Medulla oblongata (tissue), 1 donor: ENCODE measurements around the gene DPCD.

Source experiments
- DNase-seq: peaks from one replicate; pipeline ENCODE4 v3.0.0-alpha.2; 2015; ENCODE audit errors: extremely low spot score

The DPCD gene

GRCh38 chr10:101567165-101568006 is 20.7 kb upstream of the DPCD start:
- DNase-seq, result no peak

DNA sequence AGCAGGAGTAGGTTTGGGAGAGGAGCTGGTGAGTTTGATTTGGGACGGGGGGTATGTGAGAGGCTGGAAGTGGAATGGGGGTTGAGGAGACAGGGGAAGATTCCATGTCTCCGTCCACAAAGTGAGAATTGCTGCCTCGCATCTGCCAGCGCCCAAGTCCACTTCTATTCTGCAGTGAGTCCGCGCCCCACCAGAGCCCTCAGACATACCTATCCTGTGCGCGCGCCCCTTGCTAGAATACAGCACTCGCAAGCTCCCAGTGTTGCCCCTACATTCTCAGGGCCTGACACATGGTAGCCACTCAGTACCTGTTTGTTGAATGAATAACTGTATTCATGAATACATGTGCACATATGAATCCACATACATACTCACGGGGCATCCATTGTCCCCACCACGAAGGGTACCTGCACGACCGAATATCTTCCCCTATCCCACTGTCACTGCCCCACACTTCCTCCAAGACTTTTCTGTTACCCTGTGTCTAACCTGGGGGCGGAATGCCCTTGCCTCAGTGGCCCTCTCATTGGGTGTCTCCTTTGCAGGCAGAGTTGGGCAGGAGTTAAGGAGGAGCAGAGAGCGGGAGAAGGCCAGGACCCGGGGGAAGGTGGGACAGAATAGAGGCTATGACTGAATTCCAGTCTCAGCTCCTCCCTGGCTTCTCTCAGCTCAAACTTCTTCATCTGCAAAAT is 19.9 kb upstream of the DPCD start:
- DNase-seq, result no peak

DNA sequence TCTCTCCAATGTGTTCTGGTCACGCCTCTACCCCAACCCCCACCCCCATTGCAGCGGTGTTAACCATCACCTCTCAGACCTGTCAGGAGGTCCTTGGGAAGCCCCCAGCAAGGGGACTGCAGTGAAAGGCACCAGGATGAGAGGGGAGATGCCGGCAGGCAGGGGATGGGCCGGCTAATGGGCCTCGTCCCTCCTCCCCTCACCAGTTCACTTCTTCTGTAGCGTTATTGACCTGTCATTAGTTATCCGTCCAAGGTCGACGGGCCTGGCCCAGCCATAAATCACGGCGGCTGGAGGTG is 18.8 kb upstream of the DPCD start:
- DNase-seq, result no peak

- peak; percentile 74 for DNase-seq
Measured at GRCh38 chr10:101569622-101570427, 18.3 kb upstream of the DPCD start.

- peak; percentile 31 for DNase-seq
Measured at GRCh38 chr10:101570428-101571270, 17.5 kb upstream of the DPCD start.

GRCh38 chr10:101571271-101571925 is 16.7 kb upstream of the DPCD start:
- no peak for DNase-seq

DNA sequence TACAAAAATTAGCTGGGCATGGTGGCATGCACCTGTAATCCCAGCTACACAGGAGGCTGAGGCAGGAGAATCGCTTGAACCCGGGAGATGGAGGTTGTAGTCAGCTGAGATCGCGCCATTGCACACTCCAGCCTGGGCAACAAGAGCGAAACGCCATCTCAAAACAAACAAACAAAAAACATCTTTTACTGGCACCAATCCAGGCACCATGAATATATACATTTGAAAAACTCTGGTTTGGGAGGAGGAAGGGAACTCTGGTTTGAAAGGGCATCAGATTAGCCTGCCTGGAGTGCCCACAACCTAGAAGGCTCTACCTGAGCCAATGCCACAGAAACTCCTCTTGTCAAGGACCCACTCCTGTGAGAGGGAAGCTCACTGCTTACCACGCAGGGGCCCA is 16.0 kb upstream of the DPCD start:
- no peak for DNase-seq

GRCh38 chr10:101572785-101573184 is 15.3 kb upstream of the DPCD start:
- no peak for DNase-seq

GRCh38 chr10:101573885-101574753 is 14.0 kb upstream of the DPCD start:
- DNase-seq, result no peak

DNA sequence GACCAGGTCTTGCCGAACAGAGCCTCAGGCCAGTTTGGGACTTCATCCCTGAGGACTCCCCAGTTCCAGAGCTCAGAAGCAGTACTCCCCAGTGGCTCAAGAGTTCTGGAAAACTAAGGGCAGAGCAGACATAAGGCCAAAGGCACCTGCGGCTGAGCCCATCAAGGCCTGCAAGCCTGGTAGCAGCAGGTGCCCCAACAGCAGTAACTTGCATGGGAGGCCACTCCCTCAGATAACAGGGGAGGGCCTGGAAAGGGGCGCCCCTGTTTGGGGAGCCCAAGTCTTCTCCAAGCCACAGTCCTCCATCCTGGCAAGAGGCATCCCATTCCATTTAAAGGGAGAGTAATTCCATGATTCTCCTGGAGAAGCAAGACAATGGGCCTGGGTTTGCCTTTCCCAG is 13.0 kb upstream of the DPCD start:
- DNase-seq, result no peak

- DNase-seq, result no peak
Measured at GRCh38 chr10:101575580-101576210, 12.4 kb upstream of the DPCD start.

DNA sequence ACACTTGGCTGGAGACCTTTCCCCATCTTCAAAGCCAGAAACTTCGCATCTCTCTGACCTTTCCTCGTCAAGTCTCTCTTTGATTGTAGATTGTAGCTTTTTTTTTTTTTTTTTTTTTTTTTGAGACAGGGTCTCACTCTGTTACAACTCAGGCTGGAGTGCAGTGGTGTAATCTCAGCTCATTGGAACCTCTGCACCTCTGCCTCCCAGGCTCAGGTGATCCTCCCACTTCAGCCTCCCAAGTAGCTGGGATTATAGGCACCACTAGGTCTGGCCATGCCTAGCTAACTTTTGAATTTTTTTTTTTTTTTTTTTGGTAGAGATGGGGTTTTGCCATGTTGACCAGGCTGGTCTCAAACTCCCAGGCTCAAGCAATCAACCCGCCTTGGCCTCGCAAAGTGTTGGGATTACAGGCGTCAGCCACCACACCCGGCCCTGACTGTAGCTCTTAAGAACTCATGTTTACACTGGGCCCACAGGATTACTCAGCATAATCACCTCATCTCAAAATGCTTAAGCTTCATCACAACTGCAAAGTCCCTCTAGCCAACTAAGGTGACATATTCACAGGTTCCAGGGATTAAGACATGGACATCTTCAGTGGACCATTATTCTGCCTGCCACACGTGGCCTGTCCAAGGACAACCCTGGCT is 11.8 kb upstream of the DPCD start:
- DNase-seq, result no peak

DNA sequence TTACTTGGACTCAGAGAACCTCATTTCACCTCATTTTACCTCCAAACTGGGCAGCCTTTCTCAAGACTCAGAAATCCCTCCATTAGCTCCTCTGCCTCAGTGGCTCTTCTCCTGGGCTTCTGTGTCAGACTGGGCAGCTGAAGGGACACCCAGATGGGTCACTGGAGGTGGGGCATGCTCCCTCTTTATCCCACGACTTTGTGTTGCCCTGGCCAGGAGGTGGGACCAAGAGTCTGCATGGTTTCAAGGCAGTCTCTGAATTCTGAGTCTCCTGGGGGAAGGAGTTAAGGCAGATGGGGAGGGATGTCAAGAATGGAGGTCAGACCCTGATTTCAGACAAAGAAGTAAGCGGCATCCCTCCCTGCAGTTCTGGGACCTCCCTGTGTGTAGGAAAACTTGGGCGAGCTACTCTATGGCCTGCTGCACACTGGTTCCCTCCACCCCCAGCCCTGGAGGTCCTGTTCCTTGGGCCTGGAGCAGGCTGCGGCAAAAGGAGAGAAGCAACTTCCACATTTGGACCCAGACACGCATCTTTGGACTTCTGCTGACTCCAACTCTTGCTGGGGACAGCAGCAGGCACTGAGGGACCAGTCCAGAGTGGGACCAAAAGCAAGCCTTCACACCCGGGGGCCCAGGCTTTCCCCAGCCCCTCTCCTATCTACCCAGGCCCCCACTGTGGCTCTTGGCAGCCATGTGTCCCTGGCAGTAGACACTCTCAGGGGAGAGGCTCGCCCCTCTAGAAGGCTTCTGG is 10.8 kb upstream of the DPCD start:
- DNase-seq, result no peak

DNA sequence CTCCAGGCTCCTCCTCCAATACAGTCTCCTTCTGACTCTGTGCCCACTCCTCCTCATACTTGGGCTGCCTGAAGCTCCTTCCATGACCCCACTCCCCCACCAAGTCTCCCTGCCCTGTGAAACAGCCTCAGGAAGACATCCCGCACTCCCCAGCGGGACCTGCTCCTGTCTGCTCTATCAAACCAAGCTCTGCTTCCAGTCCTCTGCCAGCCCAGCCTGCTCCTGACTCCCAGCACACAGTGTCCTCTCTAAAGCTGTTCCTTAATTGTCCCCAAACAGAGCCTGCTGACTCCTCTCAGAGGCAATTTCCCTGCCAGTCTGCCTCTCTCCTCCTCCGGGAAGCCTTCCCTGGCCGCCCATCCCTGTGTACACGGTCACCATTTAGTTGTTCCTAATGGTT is 9.9 kb upstream of the DPCD start:
- DNase-seq, result no peak

- no peak for DNase-seq
Measured at GRCh38 chr10:101578803-101579515, 9.2 kb upstream of the DPCD start.

- DNase-seq, result no peak
Measured at GRCh38 chr10:101579516-101579870, 8.6 kb upstream of the DPCD start.

- DNase-seq, result no peak
Measured at GRCh38 chr10:101580486-101581399, 7.4 kb upstream of the DPCD start.
